ENCODE measurements around the gene SSH2. TPM values are rescaled to one million over a fixed set of nuclear protein-coding genes. Genes with fewer than 3 reads are reported as not detected.

Gene SSH2
- total RNA-seq, 1 donor from 2014 or later = 32.1 TPM

DNA sequence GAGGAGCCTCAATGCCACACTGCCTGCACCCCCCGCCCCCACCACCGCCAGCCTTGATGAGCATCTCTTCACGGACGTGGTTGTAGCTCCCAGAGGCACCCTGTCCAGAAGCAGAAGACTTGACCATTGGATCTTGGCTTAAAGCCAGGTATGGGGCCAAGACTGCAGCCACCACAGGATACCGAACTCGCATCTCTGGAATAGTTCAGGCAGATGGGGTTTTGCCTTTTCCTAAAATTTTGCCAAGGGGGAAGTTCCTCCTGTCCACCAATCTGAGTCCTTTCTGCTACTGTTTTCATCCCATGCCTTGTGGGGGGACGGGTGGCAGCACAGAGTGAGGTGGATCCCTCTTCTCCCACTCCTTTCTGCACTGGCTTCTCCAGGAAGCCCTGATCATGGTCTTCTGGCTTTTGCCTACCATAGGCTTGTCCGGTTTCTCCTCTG, 308.3 kb downstream of the SSH2 start:
- DNase-seq = no peak

DNA sequence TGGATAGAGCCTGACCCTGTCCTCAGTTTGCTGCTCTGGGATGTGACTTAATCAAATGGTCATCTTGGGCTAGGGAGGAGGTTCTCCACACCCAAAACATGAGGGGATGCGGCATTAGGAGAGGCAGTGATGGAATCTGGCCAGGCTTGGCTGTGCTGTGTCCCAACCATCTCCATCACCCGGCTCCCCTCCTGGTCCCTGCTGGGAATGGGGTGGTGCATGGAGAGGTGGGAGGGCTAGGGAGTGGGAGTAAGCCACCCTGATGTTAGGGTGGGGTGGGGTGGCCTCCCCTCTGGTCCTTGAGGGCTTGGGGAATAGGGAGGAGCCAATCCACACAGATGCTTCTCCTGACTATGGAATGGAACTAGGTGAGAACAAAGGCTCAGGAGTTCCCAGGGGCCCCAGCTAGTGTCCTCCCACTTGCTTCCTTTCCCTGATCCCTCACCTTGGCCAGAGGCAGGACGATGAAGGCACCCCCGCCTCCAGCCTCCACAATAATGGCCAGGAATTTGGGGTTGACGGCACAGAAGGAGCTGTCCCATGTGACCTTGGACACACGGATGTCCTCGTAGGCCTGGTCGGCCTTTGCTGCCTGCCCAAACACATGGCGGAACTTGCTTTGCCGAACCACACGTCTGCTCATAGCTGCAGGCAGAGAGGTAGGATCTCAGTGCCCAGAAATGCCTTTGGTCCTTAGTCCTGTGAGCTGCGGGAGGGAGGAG, 309.1 kb downstream of the SSH2 start:
- no peak for DNase-seq

DNA sequence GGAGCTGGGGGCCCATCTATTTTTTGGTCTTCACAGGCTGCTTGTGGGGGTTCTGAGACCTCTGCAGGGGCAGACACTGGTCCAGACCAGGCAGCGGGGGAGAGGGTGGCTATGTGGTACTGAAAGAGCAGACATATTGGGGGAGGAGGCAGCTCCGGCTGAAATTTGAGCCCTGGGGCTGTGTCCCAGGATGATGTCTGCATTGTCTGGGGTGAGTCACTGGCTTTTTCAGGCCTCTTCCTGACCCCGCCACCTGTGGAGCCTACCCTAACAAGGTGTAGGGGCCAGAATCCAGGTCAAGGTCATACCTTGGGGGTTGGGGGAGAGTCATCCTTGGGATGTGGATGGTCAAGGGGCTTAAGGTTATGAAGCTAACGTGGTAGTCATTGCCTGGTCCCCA, 309.8 kb downstream of the SSH2 start:
- no peak for DNase-seq

DNA sequence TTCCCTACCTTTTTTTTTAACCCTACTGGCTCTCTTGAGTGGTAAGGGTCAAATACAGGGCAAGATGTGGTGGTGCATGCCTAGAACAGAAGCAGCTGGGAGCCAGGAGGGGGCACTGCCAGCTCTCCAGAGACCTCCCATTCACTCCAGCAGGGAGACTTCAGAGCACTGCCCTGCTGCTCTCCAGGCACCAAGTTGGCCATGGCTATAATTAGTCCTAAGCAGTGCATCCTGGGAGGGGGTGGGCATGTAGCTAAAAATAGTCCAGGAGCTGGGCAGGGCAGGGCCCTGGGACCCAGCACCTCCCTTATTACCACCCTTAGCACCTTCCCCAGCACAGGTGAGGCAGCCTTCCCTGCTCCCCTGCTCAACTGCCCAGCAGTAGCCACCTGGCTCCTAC, 310.8 kb downstream of the SSH2 start:
- peak; percentile 75 for DNase-seq

DNA sequence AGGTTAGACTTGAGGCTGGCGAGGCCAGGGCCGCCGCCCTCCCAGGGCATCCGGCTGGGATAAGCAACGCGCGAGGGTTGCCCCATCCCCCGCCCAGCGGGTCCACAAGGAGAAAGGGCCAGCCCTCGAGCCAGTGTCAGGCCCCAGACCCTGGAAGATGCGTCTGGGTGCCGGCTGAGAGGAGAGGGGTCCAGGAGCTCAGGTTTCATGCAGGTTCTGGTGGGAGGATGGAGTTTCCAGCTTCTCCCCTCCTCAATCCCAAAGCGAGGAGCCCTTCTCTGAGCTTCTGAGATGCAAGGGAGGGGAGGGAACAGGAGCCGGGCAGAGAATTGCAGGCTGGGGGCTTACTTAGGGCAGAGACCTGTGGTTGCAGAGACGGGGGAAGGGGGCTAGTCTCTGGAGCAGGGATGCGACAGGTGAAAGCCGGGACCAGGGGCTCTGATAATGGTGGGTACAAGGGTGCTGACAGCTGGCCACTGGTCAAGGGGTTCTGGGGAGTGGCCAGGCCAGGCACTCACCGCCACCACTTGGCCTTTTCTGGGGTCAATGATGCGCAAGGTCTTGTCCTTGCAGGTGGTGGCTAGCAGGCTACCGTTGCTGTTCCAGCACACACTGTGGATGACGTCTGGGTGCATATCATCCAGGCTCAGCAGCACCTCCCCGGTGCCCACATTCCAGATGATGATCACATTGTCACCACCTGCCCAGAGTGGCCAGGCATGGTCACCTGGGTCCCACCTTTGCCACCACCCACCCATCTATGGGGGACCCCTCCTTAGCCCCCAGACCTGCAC, 311.6 kb downstream of the SSH2 start:
- DNase-seq = no peak

DNA sequence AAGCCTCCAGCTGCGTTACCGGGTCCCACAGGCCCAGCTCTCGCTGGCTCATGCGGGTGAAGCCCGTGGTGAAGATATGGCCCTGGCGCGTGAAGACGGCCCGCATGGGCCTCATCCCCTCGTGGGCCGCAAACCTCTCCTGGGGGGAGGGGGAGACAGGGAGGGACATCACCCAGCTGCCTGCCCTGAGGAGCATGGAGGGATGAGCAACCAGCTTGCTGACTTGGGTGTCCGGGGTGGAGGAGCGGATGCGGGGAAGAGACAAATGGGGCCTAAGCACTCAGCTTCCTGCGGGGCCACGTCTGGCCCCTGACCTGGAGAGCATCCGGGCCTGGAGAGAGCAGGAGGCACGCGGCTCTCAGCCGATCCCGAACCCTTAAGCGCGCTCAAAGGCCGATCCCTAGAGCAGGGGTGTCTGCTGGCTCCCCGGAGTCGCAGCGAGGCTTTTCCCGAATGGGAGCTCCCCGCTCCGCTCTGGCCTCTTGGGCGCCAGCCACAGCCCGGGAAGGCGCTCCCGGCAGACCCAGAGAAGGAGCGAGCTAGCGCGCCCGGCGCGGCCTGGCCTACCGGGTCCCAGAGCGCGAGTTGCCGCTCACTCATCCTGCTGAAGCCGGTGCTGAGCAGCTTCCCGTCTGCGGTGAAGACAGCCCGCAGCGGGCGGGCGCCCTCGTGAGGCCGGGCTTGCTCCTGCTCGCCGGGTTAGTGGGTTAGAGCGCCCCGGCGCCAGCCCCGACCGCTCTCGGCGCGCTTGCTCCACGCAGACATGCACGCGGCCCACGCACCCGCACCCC, 312.4 kb downstream of the SSH2 start:
- no peak for DNase-seq

DNA sequence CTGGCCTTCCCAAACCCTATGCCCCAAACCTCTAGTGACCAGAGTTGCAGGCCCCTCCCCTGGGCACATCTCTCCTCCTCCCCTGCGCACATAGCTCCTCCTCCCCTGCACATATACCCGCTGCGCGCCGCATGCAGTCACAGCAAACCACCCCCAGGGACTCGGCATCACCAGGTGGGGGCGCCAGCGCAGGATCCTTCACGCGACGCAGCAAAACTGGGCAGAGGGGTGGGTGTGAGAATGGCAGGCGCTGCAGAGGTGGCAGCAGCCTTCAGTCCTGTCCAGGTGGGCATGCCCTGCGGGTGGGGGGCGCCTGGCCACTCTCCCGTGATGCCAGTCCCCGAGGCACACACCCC, 312.9 kb downstream of the SSH2 start:
- peak; percentile 78 for DNase-seq

DNA sequence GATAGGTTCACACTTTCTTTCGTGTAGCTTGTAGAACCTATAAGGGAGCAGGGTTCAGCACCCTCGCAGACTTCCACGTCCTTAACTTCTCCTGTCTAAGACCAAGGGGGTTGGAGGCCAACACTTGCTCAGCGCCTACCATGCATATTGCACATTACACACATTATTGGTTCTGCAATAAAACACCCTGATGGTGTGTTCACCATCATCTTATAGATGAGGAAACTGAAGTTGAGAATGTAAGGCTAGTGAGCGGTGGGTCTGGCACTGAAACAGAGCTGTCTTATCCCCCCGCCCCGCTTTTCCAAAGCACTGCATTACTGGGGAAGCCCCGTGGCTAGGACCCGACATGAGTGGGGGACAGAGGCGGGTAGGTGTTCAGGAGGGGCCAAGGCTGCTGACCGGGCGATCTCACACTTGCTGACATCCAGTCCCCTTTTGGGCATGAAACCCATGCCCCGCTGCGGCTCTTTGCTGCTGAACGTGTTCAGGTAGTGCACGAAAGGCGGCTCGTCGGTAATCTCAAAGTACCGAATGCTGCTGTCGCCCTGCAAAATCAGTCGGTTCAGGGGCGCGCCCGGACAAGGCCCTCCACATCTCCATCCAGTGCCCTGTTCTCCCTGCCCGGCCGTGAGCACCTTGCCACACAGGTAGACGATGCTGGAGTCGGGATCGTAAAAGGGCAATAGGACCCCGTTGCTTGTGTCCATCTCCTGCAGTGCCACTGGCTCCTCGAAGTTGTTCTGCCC, 313.6 kb downstream of the SSH2 start:
- no peak for DNase-seq

DNA sequence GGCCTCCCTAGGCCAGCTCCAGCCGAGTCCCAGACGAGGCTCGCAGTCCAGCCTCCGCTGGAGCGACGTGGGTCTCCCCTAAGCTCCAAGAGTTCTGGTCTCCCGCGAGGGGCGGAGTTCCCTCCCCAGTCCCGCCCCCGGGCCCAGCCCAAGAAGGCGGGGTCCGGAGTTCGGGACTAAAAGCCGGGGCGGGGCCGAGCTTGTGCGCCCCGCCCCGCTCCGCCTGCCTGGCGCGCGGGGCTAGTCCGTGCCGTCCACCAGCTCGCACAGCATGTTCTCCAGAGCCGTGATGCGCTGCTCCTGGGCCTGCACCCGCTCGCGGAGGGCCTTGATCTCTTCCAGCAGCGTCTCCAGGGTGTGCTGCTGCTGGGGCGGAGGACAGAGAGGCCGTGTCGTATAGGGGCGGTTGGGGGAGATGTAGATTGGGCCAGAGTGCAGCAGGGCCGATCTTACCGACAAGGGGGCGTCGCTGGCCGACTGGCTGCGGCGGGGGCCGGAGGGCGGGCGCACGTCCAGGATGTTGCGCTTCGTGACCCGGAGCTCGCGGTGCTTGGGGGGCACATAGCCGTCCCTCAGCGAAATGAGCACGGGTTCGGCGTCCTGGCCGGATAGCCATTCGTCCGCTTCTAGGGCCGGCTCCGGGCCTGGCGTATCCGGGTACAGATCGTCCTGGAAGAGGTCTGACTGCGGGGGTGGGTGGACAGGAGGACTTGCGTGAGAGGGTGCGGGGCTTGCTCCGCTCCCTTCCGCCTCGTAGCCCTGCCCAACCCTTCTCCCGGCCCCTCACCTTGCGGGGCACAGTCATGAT, 314.3 kb downstream of the SSH2 start:
- DNase-seq = peak; percentile 93

DNA sequence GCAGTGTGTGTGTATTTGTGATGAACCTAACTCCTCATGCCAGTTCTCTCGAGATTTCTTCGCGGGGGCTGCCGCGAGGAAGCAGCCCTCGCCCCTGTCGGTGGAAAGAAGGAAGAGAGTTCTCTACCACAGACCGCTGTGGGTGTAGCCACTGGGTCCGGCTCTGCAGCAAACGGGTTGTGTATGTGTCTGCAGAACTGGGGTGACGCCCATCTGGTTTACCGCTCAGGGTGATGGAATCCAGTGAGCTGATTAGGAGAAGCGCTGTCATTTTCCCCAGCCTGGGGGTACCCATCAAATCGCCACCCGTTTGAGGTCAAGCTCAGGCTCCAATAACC, 315.0 kb downstream of the SSH2 start:
- no peak for DNase-seq

DNA sequence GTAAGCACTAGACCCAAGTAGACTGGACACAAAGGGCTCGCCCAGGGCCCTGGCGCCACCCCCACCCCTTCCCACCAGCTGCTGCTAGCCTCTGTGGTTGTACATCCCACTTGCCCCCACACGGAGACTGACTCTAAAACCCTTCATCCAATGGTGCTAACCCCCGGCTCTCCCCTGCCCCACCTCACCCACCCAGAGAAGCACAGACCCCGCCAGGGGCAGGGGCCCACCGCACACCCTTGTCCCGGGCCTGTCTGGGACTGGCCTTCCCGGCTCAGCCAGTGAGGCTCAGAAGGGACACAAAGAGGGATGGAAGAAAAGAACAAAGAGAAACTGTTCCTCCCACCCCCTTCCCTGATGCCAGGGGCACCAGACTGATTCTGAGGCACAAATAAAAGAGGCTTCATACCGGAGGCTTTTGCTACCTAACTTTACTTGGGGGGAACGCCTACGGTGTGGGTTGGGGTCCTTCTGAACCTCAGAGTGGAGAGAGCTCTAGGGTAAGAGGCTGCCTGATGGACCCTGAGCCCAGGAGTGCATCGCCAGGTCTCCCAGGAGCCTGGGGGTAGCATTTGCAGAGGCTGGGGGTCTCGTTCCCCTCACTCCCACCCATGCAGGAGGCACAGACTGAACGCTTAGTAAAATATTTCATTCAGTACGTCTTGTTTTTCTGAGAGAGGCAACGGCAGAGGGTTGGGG, 315.5 kb downstream of the SSH2 start:
- DNase-seq = no peak

DNA sequence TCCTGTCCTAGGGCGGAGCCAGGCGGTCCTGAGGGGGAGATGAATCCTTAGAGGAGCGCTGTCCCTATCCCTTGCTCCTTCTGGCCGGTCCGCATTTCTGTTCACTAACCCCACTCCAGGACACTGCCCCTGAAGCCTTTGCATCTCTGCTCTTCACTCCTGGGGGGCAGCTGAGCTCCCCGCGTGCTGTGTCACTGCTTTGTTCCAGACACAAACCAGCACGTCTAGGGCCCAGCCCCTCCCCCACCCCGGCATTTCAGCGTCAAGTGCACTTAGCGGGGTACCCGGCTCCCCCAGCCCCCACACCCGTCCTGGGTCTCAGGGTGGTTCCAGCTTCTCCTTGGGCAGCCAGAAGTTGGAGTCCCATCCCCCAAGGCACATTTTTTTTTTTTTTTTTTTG, 316.2 kb downstream of the SSH2 start:
- DNase-seq = no peak

DNA sequence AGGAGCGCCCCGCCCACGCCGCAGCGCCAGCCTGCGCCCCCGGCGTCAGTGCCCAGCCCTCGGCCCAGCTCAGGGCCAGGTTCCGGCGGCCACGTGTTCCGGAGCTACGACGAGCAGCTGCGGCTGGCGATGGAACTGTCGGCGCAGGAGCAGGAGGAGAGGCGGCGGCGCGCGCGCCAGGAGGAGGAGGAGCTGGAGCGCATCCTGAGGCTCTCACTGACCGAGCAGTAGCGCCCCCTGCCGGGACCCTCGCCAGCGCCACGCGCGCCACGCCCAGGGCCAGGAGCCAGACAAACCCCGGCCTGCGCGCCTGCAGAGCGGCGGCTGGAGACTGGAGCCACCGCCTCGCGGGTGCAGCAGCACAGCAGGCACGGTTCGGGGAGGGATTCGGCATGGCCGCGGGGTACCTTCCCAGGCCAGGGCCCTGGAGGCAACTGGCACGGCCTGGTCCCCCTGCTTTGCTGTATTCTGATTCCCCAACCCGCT, 316.6 kb downstream of the SSH2 start:
- peak; percentile 96 for DNase-seq

DNA sequence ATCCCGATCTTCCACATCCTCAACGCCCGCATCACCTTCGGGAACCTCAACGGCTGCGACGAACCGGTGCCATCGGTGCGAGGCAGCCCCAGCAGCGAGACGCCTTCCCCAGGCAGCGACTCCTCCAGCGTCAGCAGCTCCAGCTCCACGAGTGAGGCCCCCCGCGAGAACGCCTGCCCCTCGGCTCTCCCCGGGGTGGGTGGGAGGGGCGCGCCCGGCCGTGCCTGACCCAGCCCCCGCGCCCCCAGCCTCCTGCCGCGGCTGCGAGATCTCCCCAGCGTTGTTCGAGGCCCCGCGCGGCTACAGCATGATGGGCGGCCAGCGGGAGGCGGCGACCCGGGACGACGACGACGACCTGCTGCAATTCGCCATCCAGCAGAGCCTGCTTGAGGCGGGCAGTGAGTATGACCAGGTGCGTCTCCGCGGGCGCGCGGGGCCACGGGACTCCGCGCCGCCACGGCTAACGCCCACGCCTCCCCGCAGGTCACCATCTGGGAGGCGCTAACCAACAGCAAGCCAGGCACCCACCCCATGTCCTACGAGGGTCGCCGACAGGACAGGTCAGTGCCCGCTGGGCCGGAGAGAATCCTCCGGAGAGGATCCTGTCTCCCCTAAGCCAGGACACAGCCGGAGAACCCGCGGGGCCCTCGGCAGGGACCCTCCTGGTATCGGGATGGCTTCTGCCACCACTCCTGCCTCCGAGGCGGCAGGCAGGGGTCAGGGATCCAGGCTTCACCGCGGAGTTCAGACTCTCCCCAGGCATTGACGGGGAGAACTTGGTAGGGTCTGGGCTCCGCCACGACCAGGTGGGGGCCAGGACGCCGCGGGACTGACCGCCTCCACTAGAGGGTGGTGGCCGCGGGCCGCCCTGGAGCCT, 317.4 kb downstream of the SSH2 start:
- DNase-seq = no peak

DNA sequence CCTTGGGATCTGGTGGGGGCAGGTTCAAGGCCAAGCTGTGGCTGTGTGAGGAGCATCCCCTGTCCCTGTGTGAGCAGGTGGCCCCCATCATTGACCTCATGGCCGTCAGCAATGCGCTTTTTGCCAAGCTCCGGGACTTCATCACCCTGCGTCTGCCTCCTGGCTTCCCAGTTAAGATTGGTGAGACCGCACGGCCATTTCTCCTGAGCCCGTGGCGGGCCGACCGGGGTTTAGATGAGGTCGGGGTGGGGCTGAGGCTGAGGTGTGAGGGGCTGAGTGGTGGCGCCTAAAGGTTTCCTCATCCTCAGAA, 318.0 kb downstream of the SSH2 start:
- no peak for DNase-seq

DNA sequence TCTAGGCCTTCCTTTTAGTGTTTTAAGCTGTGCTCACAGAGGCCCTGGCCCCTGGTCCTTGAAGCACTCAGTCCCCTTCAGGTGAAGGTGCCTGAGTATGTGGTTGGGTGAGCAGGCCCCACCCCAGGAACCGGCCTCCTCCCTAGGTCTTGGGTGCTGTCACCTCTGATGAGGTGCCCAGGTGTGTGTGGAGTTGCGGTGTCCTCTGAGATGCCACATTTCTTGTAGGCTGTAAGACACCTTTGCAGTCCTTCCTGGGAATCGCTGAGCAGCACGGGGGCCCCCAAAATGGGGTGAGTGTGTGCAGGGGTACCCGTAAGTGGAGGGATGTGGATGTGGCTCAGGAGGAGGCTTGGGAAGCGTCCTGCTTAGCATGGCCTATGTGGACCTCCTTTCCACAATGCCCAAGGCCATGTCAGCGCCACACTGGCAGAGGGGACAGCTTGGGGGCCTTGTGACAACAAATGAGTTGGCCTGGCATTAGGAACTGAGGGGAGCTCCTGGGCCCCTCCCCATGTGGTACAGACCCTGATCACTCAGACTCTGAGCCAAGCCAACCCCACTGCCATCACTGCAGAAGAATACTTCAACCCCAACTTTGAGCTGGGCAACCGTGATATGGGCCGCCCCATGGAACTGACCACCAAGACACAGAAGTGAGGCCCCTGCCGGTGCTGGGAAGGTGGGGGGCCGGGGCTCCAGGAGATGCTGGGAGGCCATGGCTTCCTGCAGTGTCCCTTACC, 318.5 kb downstream of the SSH2 start:
- DNase-seq = no peak

DNA sequence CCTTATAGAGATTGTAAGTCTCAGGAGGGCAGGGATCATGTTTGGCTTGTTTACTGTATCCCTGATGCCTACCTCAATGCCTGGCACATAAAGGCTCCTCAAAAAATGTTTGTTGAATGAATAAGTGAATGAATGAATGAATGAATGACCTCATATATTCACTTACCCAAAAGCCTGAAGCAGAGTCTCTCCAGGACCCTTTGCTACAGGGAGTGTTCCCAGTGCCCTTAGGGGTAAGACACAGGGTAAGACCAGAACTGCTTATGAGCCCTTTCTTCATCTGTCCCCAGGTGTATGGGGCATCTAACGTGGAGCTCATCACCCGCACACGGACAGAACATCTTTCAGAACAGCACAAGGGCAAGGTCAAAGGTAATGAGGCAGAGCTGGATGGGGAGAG, 319.6 kb downstream of the SSH2 start:
- DNase-seq = no peak

DNA sequence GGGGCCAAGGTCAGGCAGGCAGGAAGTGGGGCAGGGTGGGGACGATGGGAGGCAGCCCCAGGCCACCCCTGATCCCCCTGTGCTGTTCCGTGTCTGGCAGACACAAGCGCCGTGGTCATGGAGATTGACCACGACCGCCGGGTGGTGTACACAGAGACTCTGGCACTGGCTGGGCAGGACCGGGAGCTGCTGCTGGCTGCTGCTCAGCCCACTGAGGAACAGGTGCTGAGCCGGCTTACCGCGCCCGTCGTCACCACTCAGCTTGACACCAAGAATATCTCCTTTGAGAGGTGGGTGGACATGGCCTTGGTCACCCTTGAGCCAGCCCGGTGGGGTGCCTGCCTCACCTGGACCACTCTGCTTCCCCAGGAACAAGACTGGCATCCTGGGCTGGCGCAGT, 321.0 kb downstream of the SSH2 start:
- no peak for DNase-seq

DNA sequence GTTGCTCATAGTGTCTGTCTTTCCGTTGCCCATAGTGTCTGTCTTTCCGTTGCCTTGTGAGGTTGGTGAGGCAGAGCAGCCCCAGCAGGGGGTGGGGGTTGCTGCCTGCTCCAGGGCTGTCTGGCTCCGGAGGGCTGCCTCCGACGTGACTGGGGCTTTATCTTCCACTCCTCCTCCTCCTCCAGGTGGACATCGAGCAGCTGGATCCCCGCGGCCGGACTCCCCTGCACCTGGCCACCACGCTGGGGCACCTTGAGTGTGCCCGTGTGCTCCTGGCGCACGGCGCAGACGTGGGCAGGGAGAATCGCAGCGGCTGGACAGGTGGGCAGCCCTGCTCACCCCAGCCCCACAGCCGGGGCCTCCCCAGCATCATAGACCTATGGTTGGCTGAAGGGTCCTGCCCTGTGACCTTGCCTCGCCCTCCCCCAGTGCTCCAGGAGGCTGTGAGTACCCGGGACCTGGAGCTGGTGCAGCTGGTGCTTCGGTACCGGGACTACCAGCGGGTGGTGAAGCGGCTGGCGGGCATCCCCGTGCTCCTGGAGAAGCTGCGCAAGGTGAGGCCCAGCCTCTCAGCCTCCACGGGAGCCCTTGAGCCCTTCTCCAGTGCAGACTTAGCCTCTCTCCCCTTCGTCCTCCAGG, 322.4 kb downstream of the SSH2 start:
- DNase-seq = no peak
